Measurements from ENCODE around the gene SCGB2B2. TPM values are rescaled to one million over a fixed set of nuclear protein-coding genes. Genes with fewer than 3 reads are reported as not detected.

The SCGB2B2 gene
- total RNA-seq, 1 experiment from 2014 or later, result not detected

Other genes with a start within 250 kb of the SCGB2B2 start
- gene UBA2, start 248.8 kb downstream of the SCGB2B2 start, total RNA-seq (2014; rRNA removed; shearing (Covaris generic)), result 223 and 256 TPM in 2 replicates
- gene WTIP, start 195.4 kb downstream of the SCGB2B2 start, total RNA-seq (2014; rRNA removed; shearing (Covaris generic)), result 39.5 and 43.6 TPM in 2 replicates
- 0.77 and 2.5 TPM in 2 replicates for gene ZNF302, start 519 bp upstream of the SCGB2B2 start, total RNA-seq (2014; rRNA removed; shearing (Covaris generic))
- 0.05 TPM in 1 of 2 replicates, not detected in the other for gene ZNF181, start 57.1 kb upstream of the SCGB2B2 start, total RNA-seq (2014; rRNA removed; shearing (Covaris generic))
- 6.6 and 10.0 TPM in 2 replicates for gene ZNF599, start 96.1 kb upstream of the SCGB2B2 start, total RNA-seq (2014; rRNA removed; shearing (Covaris generic))
- gene ZNF30, start 249.7 kb upstream of the SCGB2B2 start, total RNA-seq (2014; rRNA removed; shearing (Covaris generic)), result 1.3 and 2.8 TPM in 2 replicates

Data from A172 (cell line).